ENCODE results near the gene NEO1. TPM values are rescaled to one million over a fixed set of nuclear protein-coding genes. Genes with fewer than 3 reads are reported as not detected.

The NEO1 gene
- total and polyA plus RNA-seq, 9 of the 15 experiments (the other 6 are each of a cell fraction or from before 2014, with no cell fraction given) = 0.08 to 1.7 (median 0.48) TPM

DNA sequence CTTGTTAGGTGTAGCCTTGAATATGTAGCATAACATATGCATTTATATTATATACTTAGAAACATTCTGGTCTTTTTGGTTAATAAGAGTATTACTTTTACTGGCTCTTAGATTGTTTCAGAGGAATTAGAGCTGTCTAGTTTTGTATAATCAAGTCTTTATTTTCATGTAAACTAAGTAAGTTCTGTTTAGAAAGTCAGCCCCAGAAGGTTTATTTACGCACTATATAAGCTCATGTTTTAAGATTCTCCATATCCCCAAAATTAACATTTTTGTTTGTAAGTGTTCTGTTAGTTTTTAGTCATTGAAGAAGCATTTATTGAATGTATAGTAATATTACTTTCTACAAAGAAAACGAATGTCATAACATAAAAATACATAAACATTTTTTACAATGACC is 158.4 kb downstream of the NEO1 start:
- Histone ChIP-seq H3K4me1 (replicated peaks in 1 of 2; ENCODE audit: control insufficient read depth in 2 of 2, insufficient read depth in 2 of 2, low read length in 2 of 2) (no peaks in the 10 kb centered on the region), H3K36me3 (ENCODE audit: control insufficient read depth, insufficient read depth, low read length) (no peaks in the 10 kb centered on the region), H3K4me3 (no peak overlapping the region), H2AFZ (ENCODE audit: low read depth, low read length) (no peak overlapping the region), H4K20me1 (replicated peaks; ENCODE audit: control insufficient read depth, insufficient read depth, low read length) (no peaks in the 10 kb centered on the region), H3K9me3 (replicated peaks; ENCODE audit: control insufficient read depth, insufficient read depth, low read depth, low read length) (no peaks in the 10 kb centered on the region), H3K4me2 (ENCODE audit: insufficient read depth, low read length) (no peak overlapping the region), H3K9ac (ENCODE audit: insufficient read depth in 1 of 2, low read depth in 2 of 2, low read length in 2 of 2) (no peak overlapping the region), H3K27me3 (ENCODE audit: control insufficient read depth in 2 of 2, insufficient read depth in 2 of 2, low read length in 2 of 2) (peaks cover 0 to 2% of the 10 kb centered on the region in 2 experiments; a peak in 2 of 5 replicates), H3K9me1 (ENCODE audit: control insufficient read depth, insufficient read depth, low read length) (no peaks in the 10 kb centered on the region), H3K27ac (ENCODE audit: extremely low read depth, low read depth, low read length) (no peak overlapping the region), H3K79me2 (ENCODE audit: control insufficient read depth, insufficient read depth, low read length) (no peaks in the 10 kb centered on the region)
- TF ChIP-seq RFX1 (IDR thresholded peaks at IDR 0.05) (no peak), RBBP5 (IDR thresholded peaks at IDR 0.05; ENCODE audit: borderline replicate concordance, insufficient read depth, low read length, poor library complexity, severe bottlenecking) (no peak), MIER1 (IDR thresholded peaks at IDR 0.05; ENCODE audit: low read depth) (no peak), BRD9 (IDR thresholded peaks at IDR 0.05; ENCODE audit: low read depth, partially characterized antibody) (no peak), SIN3B (IDR thresholded peaks at IDR 0.05; ENCODE audit: low read depth) (no peak), ZNF717 (CRISPR knock-in tag; IDR thresholded peaks at IDR 0.05) (no peak), RERE (CRISPR knock-in tag; IDR thresholded peaks at IDR 0.05; ENCODE audit: borderline replicate concordance) (no peak), ZNF586 (CRISPR knock-in tag; conservative IDR thresholded peaks at IDR 0.05) (no peak)
- TF ChIP-seq, protein P1, sequence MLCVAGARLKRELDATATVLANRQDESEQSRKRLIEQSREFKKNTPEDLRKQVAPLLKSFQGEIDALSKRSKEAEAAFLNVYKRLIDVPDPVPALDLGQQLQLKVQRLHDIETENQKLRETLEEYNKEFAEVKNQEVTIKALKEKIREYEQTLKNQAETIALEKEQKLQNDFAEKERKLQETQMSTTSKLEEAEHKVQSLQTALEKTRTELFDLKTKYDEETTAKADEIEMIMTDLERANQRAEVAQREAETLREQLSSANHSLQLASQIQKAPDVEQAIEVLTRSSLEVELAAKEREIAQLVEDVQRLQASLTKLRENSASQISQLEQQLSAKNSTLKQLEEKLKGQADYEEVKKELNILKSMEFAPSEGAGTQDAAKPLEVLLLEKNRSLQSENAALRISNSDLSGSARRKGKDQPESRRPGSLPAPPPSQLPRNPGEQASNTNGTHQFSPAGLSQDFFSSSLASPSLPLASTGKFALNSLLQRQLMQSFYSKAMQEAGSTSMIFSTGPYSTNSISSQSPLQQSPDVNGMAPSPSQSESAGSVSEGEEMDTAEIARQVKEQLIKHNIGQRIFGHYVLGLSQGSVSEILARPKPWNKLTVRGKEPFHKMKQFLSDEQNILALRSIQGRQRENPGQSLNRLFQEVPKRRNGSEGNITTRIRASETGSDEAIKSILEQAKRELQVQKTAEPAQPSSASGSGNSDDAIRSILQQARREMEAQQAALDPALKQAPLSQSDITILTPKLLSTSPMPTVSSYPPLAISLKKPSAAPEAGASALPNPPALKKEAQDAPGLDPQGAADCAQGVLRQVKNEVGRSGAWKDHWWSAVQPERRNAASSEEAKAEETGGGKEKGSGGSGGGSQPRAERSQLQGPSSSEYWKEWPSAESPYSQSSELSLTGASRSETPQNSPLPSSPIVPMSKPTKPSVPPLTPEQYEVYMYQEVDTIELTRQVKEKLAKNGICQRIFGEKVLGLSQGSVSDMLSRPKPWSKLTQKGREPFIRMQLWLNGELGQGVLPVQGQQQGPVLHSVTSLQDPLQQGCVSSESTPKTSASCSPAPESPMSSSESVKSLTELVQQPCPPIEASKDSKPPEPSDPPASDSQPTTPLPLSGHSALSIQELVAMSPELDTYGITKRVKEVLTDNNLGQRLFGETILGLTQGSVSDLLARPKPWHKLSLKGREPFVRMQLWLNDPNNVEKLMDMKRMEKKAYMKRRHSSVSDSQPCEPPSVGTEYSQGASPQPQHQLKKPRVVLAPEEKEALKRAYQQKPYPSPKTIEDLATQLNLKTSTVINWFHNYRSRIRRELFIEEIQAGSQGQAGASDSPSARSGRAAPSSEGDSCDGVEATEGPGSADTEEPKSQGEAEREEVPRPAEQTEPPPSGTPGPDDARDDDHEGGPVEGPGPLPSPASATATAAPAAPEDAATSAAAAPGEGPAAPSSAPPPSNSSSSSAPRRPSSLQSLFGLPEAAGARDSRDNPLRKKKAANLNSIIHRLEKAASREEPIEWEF (CRISPR knock-in tag; IDR thresholded peaks at IDR 0.05) = no peak
- TF ChIP-seq, protein P2, sequence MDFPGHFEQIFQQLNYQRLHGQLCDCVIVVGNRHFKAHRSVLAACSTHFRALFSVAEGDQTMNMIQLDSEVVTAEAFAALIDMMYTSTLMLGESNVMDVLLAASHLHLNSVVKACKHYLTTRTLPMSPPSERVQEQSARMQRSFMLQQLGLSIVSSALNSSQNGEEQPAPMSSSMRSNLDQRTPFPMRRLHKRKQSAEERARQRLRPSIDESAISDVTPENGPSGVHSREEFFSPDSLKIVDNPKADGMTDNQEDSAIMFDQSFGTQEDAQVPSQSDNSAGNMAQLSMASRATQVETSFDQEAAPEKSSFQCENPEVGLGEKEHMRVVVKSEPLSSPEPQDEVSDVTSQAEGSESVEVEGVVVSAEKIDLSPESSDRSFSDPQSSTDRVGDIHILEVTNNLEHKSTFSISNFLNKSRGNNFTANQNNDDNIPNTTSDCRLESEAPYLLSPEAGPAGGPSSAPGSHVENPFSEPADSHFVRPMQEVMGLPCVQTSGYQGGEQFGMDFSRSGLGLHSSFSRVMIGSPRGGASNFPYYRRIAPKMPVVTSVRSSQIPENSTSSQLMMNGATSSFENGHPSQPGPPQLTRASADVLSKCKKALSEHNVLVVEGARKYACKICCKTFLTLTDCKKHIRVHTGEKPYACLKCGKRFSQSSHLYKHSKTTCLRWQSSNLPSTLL (IDR thresholded peaks at IDR 0.05) = no peak
- in situ Hi-C loops (cut with MboI) = no loop called here
- BruUV-seq (replicated peaks) = no TSS peak
- no peak for ATAC-seq
- ChIA-PET CTCF (ENCODE audit: low intra/inter-chr PET ratio) (no interaction called here), POLR2A (interaction anchor here (0.7 kb wide), 1 partner anchor 227 kb away, joined by 3 read pairs; no protein-coding TSS in a partner anchor)
- 10% methylated on average over 2 of the region's 2 CpGs for WGBS (ENCODE audit: insufficient coverage, low coverage, missing lambda C conversion rate)
- intact Hi-C loops (cut with micrococcal nuclease) = no loop called here
- no peak for DNase-seq (ENCODE audit: extremely low read depth in 1 of 4, low spot score in 3 of 4)
- FAIRE-seq = no peak
